B cell (primary cell): ENCODE measurements around the gene DBF4B. TPM values are rescaled to one million over a fixed set of nuclear protein-coding genes. Genes with fewer than 3 reads are reported as not detected.
"Not testable (repeated sequence)": the region's sequence is repeated elsewhere in the genome, so short reads cannot be mapped to it uniquely, and the experiment has no call there.

ENCODE experiments used
- ATAC-seq: fragments of 200-7000 bp; cut with Tn5 transposase; one replicate; pipeline ENCODE4 v1.10.0; 2021; ENCODE audit warnings: low read depth, mild to moderate bottlenecking, moderate number of reproducible peaks, moderate library complexity
- CTCF ChIA-PET: fragments of 350-600 bp; sonication (Branson Sonifier 250); formaldehyde crosslinking; loops from one replicate; lab custom pipeline; 2021; ENCODE audit warnings: antibody characterized with exemption, inconsistent platforms; lab: Charles Lee
- POLR2A ChIA-PET: fragments of 350-600 bp; sonication (Branson Sonifier 250); formaldehyde crosslinking; loops from one replicate; lab custom pipeline; 2021; ENCODE audit warnings: antibody characterized with exemption; lab: Charles Lee
- DNase-seq: peaks from one replicate; pipeline ENCODE4 v3.0.0; 2013
- H2AFZ ChIP-seq: 2 replicates; pipeline ENCODE4 v1.6.1; 2012; ENCODE audit warnings: mild to moderate bottlenecking, low read depth, low read length; ENCODE audit not compliant: insufficient read depth, poor library complexity, severe bottlenecking
- H3K27ac ChIP-seq, 2 donors: 1 replicate in 1 of 2; 2 replicates in 1 of 2; pipeline ENCODE4 v1.5.1; 2012 to 2013; ENCODE audit warnings: low read length in 2 of 2, mild to moderate bottlenecking in 2 of 2, moderate library complexity in 1 of 2
- H3K27me3 ChIP-seq, 4 experiments: fragments of 200-600 bp in 1 of 4; sonication (generic) in 1 of 4; replicated peaks in 1 of 4; 1 replicate in 2 of 4; 2 replicates in 2 of 4; pipeline versions ENCODE4 v1.6.1 to v1.7.0; 2013 to 2016; ENCODE audit warnings: low read length in 3 of 4, mild to moderate bottlenecking in 2 of 4, mixed read lengths in 1 of 4, moderate library complexity in 1 of 4; ENCODE audit not compliant: insufficient read depth in 4 of 4, control insufficient read depth in 3 of 4; ENCODE audit errors: control extremely low read depth in 1 of 4
- H3K36me3 ChIP-seq, 2 experiments: replicated peaks in 1 of 2; 1 replicate in 1 of 2; 2 replicates in 1 of 2; pipeline versions ENCODE4 v1.6.1 to v1.7.1; 2013; ENCODE audit warnings: low read length in 1 of 2; ENCODE audit not compliant: insufficient read depth in 2 of 2, control insufficient read depth in 1 of 2; ENCODE audit errors: control extremely low read depth in 1 of 2, extremely low read depth in 1 of 2
- H3K4me1 ChIP-seq, 2 donors: fragments of 200-600 bp in 1 of 2; sonication (generic) in 1 of 2; 1 replicate in 1 of 2; 2 replicates in 1 of 2; pipeline versions ENCODE4 v1.5.1 to v1.6.1; 2013 to 2017; ENCODE audit warnings: low read length in 2 of 2; ENCODE audit not compliant: control insufficient read depth in 2 of 2, insufficient read depth in 2 of 2
- H3K4me2 ChIP-seq: replicated peaks from 2 replicates; pipeline ENCODE3; 2012; ENCODE audit warnings: mild to moderate bottlenecking, low read depth, low read length; ENCODE audit not compliant: poor library complexity, severe bottlenecking
- H3K4me3 ChIP-seq, 5 experiments: fragments of 200-600 bp in 1 of 5; sonication (generic) in 1 of 5; 1 replicate in 3 of 5; 2 replicates in 2 of 5; pipeline versions ENCODE4 v1.5.1 to v1.7.0; 2011 to 2016; ENCODE audit warnings: low read length in 4 of 5, mild to moderate bottlenecking in 4 of 5, low read depth in 2 of 5, control low read depth in 1 of 5, moderate library complexity in 1 of 5; ENCODE audit not compliant: insufficient read depth in 1 of 5; ENCODE audit errors: control extremely low read depth in 1 of 5, extremely low read depth in 1 of 5
- H3K79me2 ChIP-seq: fragments of 200-600 bp; sonication (generic); one replicate; pipeline ENCODE4 v1.6.0; 2016; ENCODE audit warnings: low read length; ENCODE audit not compliant: control insufficient read depth, insufficient read depth
- H3K9ac ChIP-seq: fragments of 200-600 bp; sonication (generic); 2 replicates; pipeline ENCODE4 v1.6.1; 2017; ENCODE audit warnings: mild to moderate bottlenecking, low read length, moderate library complexity
- H3K9me3 ChIP-seq, 3 donors: one replicate each; pipeline versions ENCODE4 v1.6.1 to v1.7.1; 2013; ENCODE audit warnings: low read length in 2 of 3; ENCODE audit not compliant: control insufficient read depth in 2 of 3, insufficient read depth in 1 of 3; ENCODE audit errors: control extremely low read depth in 1 of 3
- H4K20me1 ChIP-seq: 2 replicates; pipeline ENCODE4 v1.6.0; 2012; ENCODE audit warnings: mild to moderate bottlenecking, low read length; ENCODE audit not compliant: insufficient read depth, control insufficient read depth, poor library complexity, severe bottlenecking
- H3K27ac Mint-ChIP-seq: one replicate; pipeline ENCODE4 v1.8.0; 2021; ENCODE audit warnings: mixed read lengths
- H3K27me3 Mint-ChIP-seq: one replicate; pipeline ENCODE4 v1.8.0; 2021; ENCODE audit warnings: mixed read lengths
- H3K4me1 Mint-ChIP-seq: one replicate; pipeline ENCODE4 v1.8.0; 2021; ENCODE audit warnings: mixed read lengths
- H3K4me3 Mint-ChIP-seq: one replicate; pipeline ENCODE4 v1.8.0; 2021; ENCODE audit warnings: mixed read lengths
- H3K9me3 Mint-ChIP-seq: one replicate; pipeline ENCODE4 v1.8.0; 2022; ENCODE audit warnings: mixed read lengths; ENCODE audit not compliant: insufficient read depth
- EZH2 ChIP-seq: IDR thresholded peaks from 2 replicates; pipeline ENCODE4 v1.6.1; 2012; ENCODE audit warnings: borderline replicate concordance, low read depth, mild to moderate bottlenecking, moderate library complexity, low read length; ENCODE audit not compliant: insufficient read depth, poor library complexity, severe bottlenecking
- WGBS: methylation state at CpG from one replicate; pipeline ENCODE4 v1.1.5; 2013; ENCODE audit warnings: missing lambda C conversion rate; ENCODE audit not compliant: insufficient coverage; 5-methylcytosine and 5-hydroxymethylcytosine counted together
- intact Hi-C: fragments of 100-400 bp; cut with micrococcal nuclease; formaldehyde crosslinking; loops from one replicate; pipeline ENCODE4 v1.10.0; 2022
- polyA plus RNA-seq: library from polyadenylated mRNA; depleted of rRNA; stranded (reverse); fragments of >200 nt; gene quantifications from 2 replicates; pipeline ENCODE4 v1.2.3, GENCODE V29; 2012
- total RNA-seq, 2 donors: library from RNA; stranded (reverse); fragments of 120-200 nt in 1 of 2; gene quantifications; 1 replicate in 1 of 2; 2 replicates in 1 of 2; pipeline versions ENCODE4 v1.2.3 to v1.2.4, GENCODE V29; 2013 to 2022
- TF ChIP-seq, protein P1 (sequence below): fragments of 200-600 bp; IDR thresholded peaks from one replicate; pipeline ENCODE4 v1.8.0; 2022; ENCODE audit warnings: antibody characterized with exemption, mild to moderate bottlenecking

The DBF4B gene
- total and polyA plus RNA-seq, 2 donors (not counting 1 experiment from before 2014, with no cell fraction given), result 10.9 to 15.9 TPM

- intact Hi-C loops, result no loop called here
- Histone ChIP-seq H3K27me3 (no peaks in the 10 kb centered on the region), H3K4me2 (no peak overlapping the region), H2AFZ (no peak overlapping the region), H3K27ac (no peak overlapping the region), H3K4me3 (no peak overlapping the region), H3K9me3 (no peaks in the 10 kb centered on the region), H4K20me1 (no peaks in the 10 kb centered on the region), H3K4me1 (peaks cover 10 to 14% of the 10 kb centered on the region in 2 donors), H3K9ac (no peak overlapping the region), H3K36me3 (no peaks in the 10 kb centered on the region), H3K79me2 (peaks cover 9% of the 10 kb centered on the region)
- TF ChIP-seq, protein P1, sequence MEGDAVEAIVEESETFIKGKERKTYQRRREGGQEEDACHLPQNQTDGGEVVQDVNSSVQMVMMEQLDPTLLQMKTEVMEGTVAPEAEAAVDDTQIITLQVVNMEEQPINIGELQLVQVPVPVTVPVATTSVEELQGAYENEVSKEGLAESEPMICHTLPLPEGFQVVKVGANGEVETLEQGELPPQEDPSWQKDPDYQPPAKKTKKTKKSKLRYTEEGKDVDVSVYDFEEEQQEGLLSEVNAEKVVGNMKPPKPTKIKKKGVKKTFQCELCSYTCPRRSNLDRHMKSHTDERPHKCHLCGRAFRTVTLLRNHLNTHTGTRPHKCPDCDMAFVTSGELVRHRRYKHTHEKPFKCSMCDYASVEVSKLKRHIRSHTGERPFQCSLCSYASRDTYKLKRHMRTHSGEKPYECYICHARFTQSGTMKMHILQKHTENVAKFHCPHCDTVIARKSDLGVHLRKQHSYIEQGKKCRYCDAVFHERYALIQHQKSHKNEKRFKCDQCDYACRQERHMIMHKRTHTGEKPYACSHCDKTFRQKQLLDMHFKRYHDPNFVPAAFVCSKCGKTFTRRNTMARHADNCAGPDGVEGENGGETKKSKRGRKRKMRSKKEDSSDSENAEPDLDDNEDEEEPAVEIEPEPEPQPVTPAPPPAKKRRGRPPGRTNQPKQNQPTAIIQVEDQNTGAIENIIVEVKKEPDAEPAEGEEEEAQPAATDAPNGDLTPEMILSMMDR, result no peak
- TF ChIP-seq EZH2, result no peak
- H3K4me1 Mint-ChIP-seq, result peaks cover 17% of the 10 kb centered on the region
- H3K9me3 Mint-ChIP-seq, result no peaks in the 10 kb centered on the region
- ChIA-PET POLR2A (no interaction called here), CTCF (no interaction called here)
- H3K27me3 Mint-ChIP-seq, result no peaks in the 10 kb centered on the region
- DNase-seq, result no peak
- H3K4me3 Mint-ChIP-seq, result no peak overlapping the region
- ATAC-seq, result no peak
- no peak overlapping the region for H3K27ac Mint-ChIP-seq
- WGBS, result 93% methylated on average over 9 of the region's 11 CpGs
Observed at GRCh38 chr17:44693609-44694008, 14.9 kb upstream of the DBF4B start.

DNA sequence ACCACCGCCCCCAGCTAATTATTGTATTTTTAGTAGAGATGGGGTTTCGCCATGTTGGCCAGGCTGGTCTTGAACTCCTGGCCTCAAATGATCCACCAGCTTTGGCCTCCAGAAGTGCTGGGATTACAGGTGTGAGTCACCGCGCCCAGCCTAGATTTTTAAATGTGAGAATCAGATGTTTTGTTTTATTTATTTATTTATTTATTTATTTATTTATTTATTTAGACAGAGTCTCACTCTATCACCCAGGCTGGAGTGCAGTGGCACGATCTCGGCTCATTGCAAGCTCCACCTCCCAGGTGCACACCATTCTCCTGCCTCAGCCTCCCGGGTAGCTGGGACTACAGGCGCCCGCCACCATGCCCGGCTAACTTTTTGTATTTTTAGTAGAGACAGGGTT is 8.2 kb upstream of the DBF4B start:
- CTCF ChIA-PET, intact Hi-C loops: not testable (repeated sequence)

More for the DNA sequence above, 8.2 kb upstream of the DBF4B start:
- H3K9me3 ChIP-seq, H4K20me1 ChIP-seq, ATAC-seq, H3K27me3 ChIP-seq, H3K4me1 Mint-ChIP-seq, H3K4me3 Mint-ChIP-seq, POLR2A ChIA-PET, H3K27ac ChIP-seq, H3K4me3 ChIP-seq, DNase-seq, H3K36me3 ChIP-seq, H2AFZ ChIP-seq, H3K79me2 ChIP-seq, H3K27me3 Mint-ChIP-seq, H3K27ac Mint-ChIP-seq, H3K9me3 Mint-ChIP-seq, H3K4me1 ChIP-seq, H3K4me2 ChIP-seq, H3K9ac ChIP-seq: not testable (repeated sequence)
- WGBS, result 90% methylated on average over 2 of the region's 10 CpGs
